SK-N-SH treated with all-trans-retinoic acid at 6 μM for 48 hours (cell line): ENCODE measurements around the gene COX7A2.

Experiments
- ARNTL ChIP-seq: fragments of 450-650 bp; formaldehyde crosslinking; IDR thresholded peaks from 2 replicates; pipeline ENCODE4 v1.5.0; 2020; ENCODE audit warnings: low read depth, mild to moderate bottlenecking, moderate library complexity, borderline replicate concordance
- CSDC2 ChIP-seq: fragments of 250-450 bp; sonication (Bioruptor Pico); IDR thresholded peaks from 2 replicates; pipeline ENCODE4 v1.5.0; 2020; ENCODE audit warnings: mild to moderate bottlenecking, moderate library complexity
- ESRRG ChIP-seq: fragments of 250-450 bp; sonication (Bioruptor Pico); IDR thresholded peaks from 2 replicates; pipeline ENCODE4 v1.6.1; 2021; ENCODE audit warnings: mild to moderate bottlenecking
- ISL1 ChIP-seq: fragments of 250-450 bp; sonication (Bioruptor Pico); IDR thresholded peaks from 2 replicates; pipeline ENCODE4 v2.1.2; 2022; ENCODE audit warnings: mild to moderate bottlenecking, moderate library complexity
- PPARA ChIP-seq: fragments of 250-450 bp; sonication (Bioruptor Pico); IDR thresholded peaks from 2 replicates; pipeline ENCODE4 v1.5.0; 2020; ENCODE audit warnings: mild to moderate bottlenecking, borderline replicate concordance
- SNAI2 ChIP-seq: fragments of 250-450 bp; sonication (Bioruptor Pico); IDR thresholded peaks from 2 replicates; pipeline ENCODE4 v1.5.0; 2020; ENCODE audit warnings: mild to moderate bottlenecking, moderate library complexity
- ZC3H10 ChIP-seq: fragments of 250-450 bp; sonication (Bioruptor Pico); IDR thresholded peaks from 2 replicates; pipeline ENCODE4 v1.5.1; 2021; ENCODE audit warnings: mild to moderate bottlenecking, moderate library complexity
- ZFP30 ChIP-seq: fragments of 450-650 bp; formaldehyde crosslinking; IDR thresholded peaks from 2 replicates; pipeline ENCODE4 v1.5.0; 2022; ENCODE audit warnings: mild to moderate bottlenecking, moderate library complexity
- ZNF565 ChIP-seq: fragments of 450-650 bp; formaldehyde crosslinking; conservative IDR thresholded peaks from 2 replicates; pipeline ENCODE4 v1.5.0; 2020; ENCODE audit warnings: low read depth, mild to moderate bottlenecking, moderate library complexity
- TF ChIP-seq, protein P1 (sequence below): fragments of 250-450 bp; sonication (Bioruptor Pico); IDR thresholded peaks from 2 replicates; pipeline ENCODE4 v1.8.0; 2020; ENCODE audit warnings: mild to moderate bottlenecking, moderate library complexity, borderline replicate concordance
- TF ChIP-seq, protein P2 (sequence below): fragments of 250-450 bp; sonication (Bioruptor Pico); IDR thresholded peaks from 2 replicates; pipeline ENCODE4 v1.5.0; 2020; ENCODE audit warnings: mild to moderate bottlenecking, moderate library complexity

DNA sequence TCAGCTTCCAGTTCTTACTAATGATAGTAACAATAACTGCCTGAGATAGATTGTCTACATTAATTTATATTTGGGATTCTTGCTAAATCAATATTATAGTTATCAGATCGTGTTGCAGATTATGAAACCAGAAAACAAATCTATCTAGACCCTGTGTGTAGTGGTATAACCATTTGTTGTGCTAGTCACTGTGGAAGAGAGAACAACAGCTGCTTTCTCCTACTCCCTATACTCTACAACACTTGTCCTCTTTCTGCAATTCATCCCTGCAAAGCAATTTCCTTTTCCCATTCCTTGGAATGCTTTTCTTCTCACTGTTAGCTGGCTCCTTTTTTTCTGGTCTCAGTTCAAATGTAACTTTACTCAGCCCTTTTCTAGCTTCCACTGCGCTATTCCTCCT is 8.3 kb downstream of the COX7A2 start:
- TF ChIP-seq ZNF565 (CRISPR knock-in tag) (no peak), CSDC2 (no peak), ISL1 (CRISPR knock-in tag) (no peak), PPARA (CRISPR knock-in tag) (no peak), ZC3H10 (CRISPR knock-in tag) (no peak), SNAI2 (CRISPR knock-in tag) (no peak), ARNTL (CRISPR knock-in tag) (no peak), ZFP30 (CRISPR knock-in tag) (no peak), ESRRG (CRISPR knock-in tag) (no peak)
- TF ChIP-seq, protein P1, sequence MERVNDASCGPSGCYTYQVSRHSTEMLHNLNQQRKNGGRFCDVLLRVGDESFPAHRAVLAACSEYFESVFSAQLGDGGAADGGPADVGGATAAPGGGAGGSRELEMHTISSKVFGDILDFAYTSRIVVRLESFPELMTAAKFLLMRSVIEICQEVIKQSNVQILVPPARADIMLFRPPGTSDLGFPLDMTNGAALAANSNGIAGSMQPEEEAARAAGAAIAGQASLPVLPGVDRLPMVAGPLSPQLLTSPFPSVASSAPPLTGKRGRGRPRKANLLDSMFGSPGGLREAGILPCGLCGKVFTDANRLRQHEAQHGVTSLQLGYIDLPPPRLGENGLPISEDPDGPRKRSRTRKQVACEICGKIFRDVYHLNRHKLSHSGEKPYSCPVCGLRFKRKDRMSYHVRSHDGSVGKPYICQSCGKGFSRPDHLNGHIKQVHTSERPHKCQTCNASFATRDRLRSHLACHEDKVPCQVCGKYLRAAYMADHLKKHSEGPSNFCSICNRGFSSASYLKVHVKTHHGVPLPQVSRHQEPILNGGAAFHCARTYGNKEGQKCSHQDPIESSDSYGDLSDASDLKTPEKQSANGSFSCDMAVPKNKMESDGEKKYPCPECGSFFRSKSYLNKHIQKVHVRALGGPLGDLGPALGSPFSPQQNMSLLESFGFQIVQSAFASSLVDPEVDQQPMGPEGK (CRISPR knock-in tag) = no peak
- TF ChIP-seq, protein P2, sequence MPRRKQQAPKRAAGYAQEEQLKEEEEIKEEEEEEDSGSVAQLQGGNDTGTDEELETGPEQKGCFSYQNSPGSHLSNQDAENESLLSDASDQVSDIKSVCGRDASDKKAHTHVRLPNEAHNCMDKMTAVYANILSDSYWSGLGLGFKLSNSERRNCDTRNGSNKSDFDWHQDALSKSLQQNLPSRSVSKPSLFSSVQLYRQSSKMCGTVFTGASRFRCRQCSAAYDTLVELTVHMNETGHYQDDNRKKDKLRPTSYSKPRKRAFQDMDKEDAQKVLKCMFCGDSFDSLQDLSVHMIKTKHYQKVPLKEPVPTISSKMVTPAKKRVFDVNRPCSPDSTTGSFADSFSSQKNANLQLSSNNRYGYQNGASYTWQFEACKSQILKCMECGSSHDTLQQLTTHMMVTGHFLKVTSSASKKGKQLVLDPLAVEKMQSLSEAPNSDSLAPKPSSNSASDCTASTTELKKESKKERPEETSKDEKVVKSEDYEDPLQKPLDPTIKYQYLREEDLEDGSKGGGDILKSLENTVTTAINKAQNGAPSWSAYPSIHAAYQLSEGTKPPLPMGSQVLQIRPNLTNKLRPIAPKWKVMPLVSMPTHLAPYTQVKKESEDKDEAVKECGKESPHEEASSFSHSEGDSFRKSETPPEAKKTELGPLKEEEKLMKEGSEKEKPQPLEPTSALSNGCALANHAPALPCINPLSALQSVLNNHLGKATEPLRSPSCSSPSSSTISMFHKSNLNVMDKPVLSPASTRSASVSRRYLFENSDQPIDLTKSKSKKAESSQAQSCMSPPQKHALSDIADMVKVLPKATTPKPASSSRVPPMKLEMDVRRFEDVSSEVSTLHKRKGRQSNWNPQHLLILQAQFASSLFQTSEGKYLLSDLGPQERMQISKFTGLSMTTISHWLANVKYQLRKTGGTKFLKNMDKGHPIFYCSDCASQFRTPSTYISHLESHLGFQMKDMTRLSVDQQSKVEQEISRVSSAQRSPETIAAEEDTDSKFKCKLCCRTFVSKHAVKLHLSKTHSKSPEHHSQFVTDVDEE (CRISPR knock-in tag) = no peak
